SK-N-SH treated with all-trans-retinoic acid at 6 μM for 48 hours (cell line): ENCODE results near the gene WT1.

Experiments
- ARNTL ChIP-seq: fragments of 450-650 bp; formaldehyde crosslinking; IDR thresholded peaks from 2 replicates; pipeline ENCODE4 v1.5.0; 2020; ENCODE audit warnings: low read depth, mild to moderate bottlenecking, moderate library complexity, borderline replicate concordance
- CSDC2 ChIP-seq: fragments of 250-450 bp; sonication (Bioruptor Pico); IDR thresholded peaks from 2 replicates; pipeline ENCODE4 v1.5.0; 2020; ENCODE audit warnings: mild to moderate bottlenecking, moderate library complexity
- PATZ1 ChIP-seq: fragments of 250-450 bp; sonication (Bioruptor Pico); IDR thresholded peaks from 2 replicates; pipeline ENCODE4 v1.8.0; 2020; ENCODE audit warnings: mild to moderate bottlenecking, moderate library complexity, borderline replicate concordance
- PPARA ChIP-seq: fragments of 250-450 bp; sonication (Bioruptor Pico); IDR thresholded peaks from 2 replicates; pipeline ENCODE4 v1.5.0; 2020; ENCODE audit warnings: mild to moderate bottlenecking, borderline replicate concordance
- RARB ChIP-seq: fragments of 250-450 bp; sonication (Bioruptor Pico); IDR thresholded peaks from 2 replicates; pipeline ENCODE4 v1.8.0; 2021; ENCODE audit warnings: mild to moderate bottlenecking, moderate library complexity
- TCF4 ChIP-seq: fragments of 250-450 bp; sonication (Bioruptor Pico); IDR thresholded peaks from 2 replicates; pipeline ENCODE4 v1.8.0; 2021; ENCODE audit warnings: mild to moderate bottlenecking, moderate library complexity, borderline replicate concordance
- ZC3H10 ChIP-seq: fragments of 250-450 bp; sonication (Bioruptor Pico); IDR thresholded peaks from 2 replicates; pipeline ENCODE4 v1.5.1; 2021; ENCODE audit warnings: mild to moderate bottlenecking, moderate library complexity
- ZNF565 ChIP-seq: fragments of 450-650 bp; formaldehyde crosslinking; conservative IDR thresholded peaks from 2 replicates; pipeline ENCODE4 v1.5.0; 2020; ENCODE audit warnings: low read depth, mild to moderate bottlenecking, moderate library complexity
- ZNF8 ChIP-seq: fragments of 450-650 bp; formaldehyde crosslinking; IDR thresholded peaks from 2 replicates; pipeline ENCODE4 v1.5.0; 2020; ENCODE audit warnings: mild to moderate bottlenecking, moderate library complexity

DNA sequence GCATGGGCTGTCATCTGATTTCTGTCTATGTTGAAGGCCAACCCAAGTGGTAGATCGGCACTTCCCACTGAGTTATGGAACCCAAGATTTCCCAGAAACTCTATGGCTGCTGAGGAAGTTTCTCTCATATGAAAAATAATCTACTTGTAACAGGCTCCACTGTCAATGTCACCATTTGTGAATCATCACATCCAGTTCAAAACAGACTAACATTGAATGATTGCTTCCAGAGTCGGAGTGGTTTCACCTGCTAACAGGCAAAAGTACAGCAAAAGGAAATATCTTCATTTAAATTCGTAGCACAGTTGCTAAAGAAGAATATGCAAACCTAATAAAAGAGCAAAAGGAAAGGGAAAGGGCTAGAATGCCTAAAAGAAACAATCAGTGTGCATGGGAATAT, 12.8 kb downstream of the WT1 start:
- TF ChIP-seq RARB (CRISPR knock-in tag), result no peak
- TF ChIP-seq ZNF8 (CRISPR knock-in tag), result no peak
- no peak for TF ChIP-seq PATZ1
- TF ChIP-seq ARNTL (CRISPR knock-in tag), result no peak
- no peak for TF ChIP-seq TCF4
- TF ChIP-seq ZNF565 (CRISPR knock-in tag), result no peak
- no peak for TF ChIP-seq ZC3H10 (CRISPR knock-in tag)
- TF ChIP-seq PPARA (CRISPR knock-in tag), result no peak
- no peak for TF ChIP-seq CSDC2
